Neuron (in vitro differentiated cells): ENCODE data around the gene EDNRB.

ENCODE experiments used
- H2AFZ ChIP-seq: one replicate; pipeline ENCODE4 v1.6.1; 2013; ENCODE audit warnings: low read depth, mild to moderate bottlenecking, inconsistent platforms, low read length, moderate library complexity
- H3K27me3 ChIP-seq: one replicate; pipeline ENCODE4 v1.6.1; 2013; ENCODE audit warnings: low read length; ENCODE audit not compliant: insufficient read depth
- H3K36me3 ChIP-seq: one replicate; pipeline ENCODE4 v1.6.1; 2013; ENCODE audit warnings: low read length; ENCODE audit not compliant: insufficient read depth
- H3K4me1 ChIP-seq: one replicate; pipeline ENCODE4 v1.6.1; 2013; ENCODE audit warnings: low read length; ENCODE audit not compliant: insufficient read depth
- H3K4me3 ChIP-seq: 2 replicates; pipeline ENCODE4 v1.5.1; 2013; ENCODE audit warnings: mild to moderate bottlenecking, low read length, moderate library complexity
- H3K9me3 ChIP-seq: one replicate; pipeline ENCODE4 v1.6.1; 2013; ENCODE audit warnings: low read length

The EDNRB gene

DNA sequence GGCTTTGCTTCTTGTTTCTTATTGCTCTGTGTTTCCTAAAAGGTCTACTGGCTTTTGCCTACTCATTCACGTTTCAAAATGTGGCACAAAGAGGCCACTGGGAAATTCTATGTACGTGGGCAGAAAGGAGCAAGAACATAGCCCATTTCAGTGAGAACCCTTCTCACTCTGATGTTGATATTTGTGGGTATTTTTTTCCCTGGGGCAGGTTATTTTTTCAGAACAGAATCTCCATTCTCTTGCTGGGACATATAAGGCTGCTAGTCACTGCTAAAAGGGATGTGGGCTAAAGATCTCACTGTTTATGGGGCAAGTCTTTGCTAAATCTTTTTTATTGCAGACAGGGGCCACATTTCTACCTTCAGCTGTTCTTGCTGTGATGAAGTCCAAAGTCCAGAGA lies 27.1 kb downstream of the EDNRB start:
- Histone ChIP-seq H3K4me3 (no peak overlapping the region), H3K4me1 (no peaks in the 10 kb centered on the region), H3K36me3 (no peaks in the 10 kb centered on the region), H3K27me3 (no peaks in the 10 kb centered on the region), H3K9me3 (peaks cover 1% of the 10 kb centered on the region), H2AFZ (peak overlapping the region; percentile 18)

DNA sequence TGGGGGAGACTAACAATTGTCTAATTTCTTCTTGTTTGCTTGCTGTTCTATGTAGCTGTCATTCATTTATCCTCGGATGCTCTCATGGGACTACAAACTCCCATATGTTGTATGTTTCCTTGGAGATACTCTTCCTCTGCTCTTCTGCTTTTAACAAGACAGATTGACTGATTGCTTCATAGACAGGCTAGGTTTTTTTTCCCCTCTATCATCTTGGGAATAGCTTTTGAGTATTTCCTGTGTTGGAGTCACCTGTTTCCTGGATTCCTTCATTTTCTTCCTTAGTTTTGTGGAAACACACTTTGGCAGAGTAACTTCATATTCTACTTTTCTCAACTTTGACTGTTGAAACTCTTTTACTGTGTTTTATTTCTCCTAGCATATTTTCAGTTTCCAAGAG lies 27.6 kb downstream of the EDNRB start:
- Histone ChIP-seq H3K4me3 (no peak overlapping the region), H3K9me3 (peaks cover 1% of the 10 kb centered on the region), H3K4me1 (no peaks in the 10 kb centered on the region), H3K27me3 (no peaks in the 10 kb centered on the region), H3K36me3 (no peaks in the 10 kb centered on the region), H2AFZ (peak overlapping the region; percentile 18)

DNA sequence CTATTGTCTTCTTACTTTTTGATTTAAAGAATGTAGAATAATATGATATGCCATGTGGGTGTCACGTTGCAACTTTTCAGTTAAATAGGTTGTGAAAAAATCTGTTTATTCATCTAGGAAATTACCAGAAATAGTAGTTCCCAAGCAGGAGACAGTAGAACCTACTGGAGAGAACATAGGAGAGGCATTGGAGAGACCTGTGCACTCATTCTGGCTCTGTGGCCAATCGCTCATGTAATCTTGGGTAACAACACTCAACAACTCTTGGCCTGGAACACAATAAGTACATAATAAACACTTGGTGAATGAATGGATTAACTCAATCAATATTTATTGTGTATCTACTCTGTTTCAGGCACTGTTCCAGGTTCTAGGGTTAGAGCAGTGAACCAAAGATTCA lies 35.3 kb downstream of the EDNRB start:
- Histone ChIP-seq H2AFZ (no peak overlapping the region), H3K9me3 (no peaks in the 10 kb centered on the region), H3K4me3 (no peak overlapping the region), H3K4me1 (no peaks in the 10 kb centered on the region), H3K36me3 (no peaks in the 10 kb centered on the region), H3K27me3 (no peaks in the 10 kb centered on the region)

DNA sequence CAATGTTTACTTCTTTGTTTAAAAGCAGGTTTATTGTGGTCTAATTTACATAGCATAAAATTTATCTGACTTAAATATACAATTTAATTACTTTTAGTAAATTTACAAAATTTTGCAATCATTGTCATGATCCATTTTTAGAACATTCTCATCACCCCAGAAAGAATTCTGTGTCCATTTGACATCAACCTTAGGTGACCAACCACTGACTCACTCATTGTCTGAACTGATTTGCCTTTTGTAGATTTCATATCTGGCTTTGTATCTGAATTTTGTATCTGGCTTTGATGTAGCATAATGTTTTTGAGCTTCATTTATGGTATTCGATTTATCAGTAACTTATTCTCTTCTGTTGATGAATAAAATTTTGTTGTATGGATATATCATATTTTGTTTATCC lies 40.4 kb downstream of the EDNRB start:
- no peak overlapping the region for H2AFZ ChIP-seq
- no peaks in the 10 kb centered on the region for H3K4me1 ChIP-seq
- no peaks in the 10 kb centered on the region for H3K36me3 ChIP-seq
- no peak overlapping the region for H3K4me3 ChIP-seq
- no peaks in the 10 kb centered on the region for H3K27me3 ChIP-seq
- peaks cover 3% of the 10 kb centered on the region for H3K9me3 ChIP-seq

DNA sequence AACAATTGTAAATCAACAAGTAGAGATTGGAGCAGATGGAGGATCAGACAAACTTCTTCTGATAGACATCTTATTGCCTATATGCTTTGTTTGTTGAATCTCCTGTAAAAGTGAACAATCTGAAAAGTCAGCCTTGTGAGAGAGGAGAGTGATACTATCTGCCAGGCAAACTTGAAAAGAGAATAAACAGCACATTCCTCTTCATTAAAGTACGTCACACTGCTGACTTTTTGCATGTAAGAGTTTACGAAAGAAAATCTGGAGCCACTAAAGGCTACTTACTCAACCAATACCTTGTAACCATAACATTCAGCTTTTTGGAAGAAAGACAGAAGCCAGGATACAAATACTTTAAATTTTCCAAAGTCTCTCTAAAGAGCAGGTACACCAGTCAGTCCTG lies 42.5 kb downstream of the EDNRB start:
- no peaks in the 10 kb centered on the region for H3K4me1 ChIP-seq
- no peaks in the 10 kb centered on the region for H3K27me3 ChIP-seq
- no peak overlapping the region for H3K4me3 ChIP-seq
- peaks cover 6% of the 10 kb centered on the region for H3K9me3 ChIP-seq
- H3K36me3 ChIP-seq, result no peaks in the 10 kb centered on the region
- peak overlapping the region; percentile 59 for H2AFZ ChIP-seq

DNA sequence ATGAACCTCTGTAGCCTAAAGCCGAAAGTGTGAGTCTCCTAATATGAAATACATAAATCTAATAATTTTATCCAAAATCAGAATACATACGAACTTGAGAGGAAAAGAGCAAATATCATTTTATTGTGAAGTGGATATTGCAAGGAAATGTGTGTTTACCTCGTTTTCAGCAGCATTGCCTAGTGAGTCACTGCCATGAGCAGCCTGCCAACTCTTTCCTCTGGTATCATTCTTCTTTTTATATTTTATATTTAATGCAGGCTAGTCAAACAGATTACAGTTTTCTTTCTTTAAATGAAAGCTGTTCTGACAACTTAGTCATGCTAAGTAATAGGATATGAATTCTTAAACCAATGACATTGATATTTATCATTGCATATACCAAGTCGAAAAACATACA lies 44.2 kb downstream of the EDNRB start:
- Histone ChIP-seq H3K36me3 (no peaks in the 10 kb centered on the region), H3K27me3 (no peaks in the 10 kb centered on the region), H3K9me3 (peaks cover 6% of the 10 kb centered on the region), H3K4me1 (no peaks in the 10 kb centered on the region), H2AFZ (no peak overlapping the region), H3K4me3 (no peak overlapping the region)

DNA sequence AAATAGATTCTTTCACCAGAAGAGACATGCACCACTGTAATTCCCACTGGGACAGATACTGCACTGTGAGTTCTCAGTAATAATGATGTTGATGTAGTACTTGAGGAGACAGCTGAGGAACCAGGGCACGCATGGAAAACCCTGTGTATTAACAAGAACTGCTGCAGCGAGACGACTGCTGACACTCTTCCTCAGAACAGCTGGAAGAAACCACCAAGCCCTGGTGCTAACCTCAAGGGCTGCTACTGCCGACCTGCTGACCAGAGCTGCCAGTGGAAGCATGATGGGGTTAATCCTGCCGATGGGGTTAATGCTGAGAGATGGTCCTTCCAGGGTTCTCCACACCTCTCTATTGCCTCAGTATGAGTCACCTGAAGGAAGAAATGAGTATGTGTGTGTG lies 45.6 kb downstream of the EDNRB start:
- H3K4me3 ChIP-seq, result no peak overlapping the region
- H2AFZ ChIP-seq, result no peak overlapping the region
- no peaks in the 10 kb centered on the region for H3K36me3 ChIP-seq
- no peaks in the 10 kb centered on the region for H3K4me1 ChIP-seq
- peaks cover 6% of the 10 kb centered on the region for H3K9me3 ChIP-seq
- no peaks in the 10 kb centered on the region for H3K27me3 ChIP-seq

DNA sequence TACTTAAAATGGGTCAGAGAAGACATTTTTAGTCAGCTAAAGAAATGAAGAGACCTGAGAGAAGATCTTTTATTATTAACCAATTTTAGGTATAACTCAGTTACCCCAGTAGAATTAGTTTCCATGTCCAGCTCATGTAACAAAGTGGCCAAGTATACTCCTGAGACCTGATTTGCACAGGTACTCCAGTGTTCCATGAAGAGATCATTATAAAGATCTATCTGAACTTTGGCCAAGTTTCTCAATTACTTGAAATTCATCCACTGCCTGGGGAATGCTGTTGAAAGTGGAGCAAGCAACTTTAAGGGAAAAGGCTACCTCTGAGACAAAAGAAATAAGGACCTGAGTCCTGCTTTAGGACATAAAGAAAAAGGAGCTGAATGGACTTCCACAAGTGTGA lies 47.0 kb downstream of the EDNRB start:
- no peak overlapping the region for H3K4me3 ChIP-seq
- no peaks in the 10 kb centered on the region for H3K27me3 ChIP-seq
- H3K4me1 ChIP-seq, result no peaks in the 10 kb centered on the region
- H3K9me3 ChIP-seq, result peaks cover 6% of the 10 kb centered on the region
- H2AFZ ChIP-seq, result no peak overlapping the region
- H3K36me3 ChIP-seq, result no peaks in the 10 kb centered on the region

DNA sequence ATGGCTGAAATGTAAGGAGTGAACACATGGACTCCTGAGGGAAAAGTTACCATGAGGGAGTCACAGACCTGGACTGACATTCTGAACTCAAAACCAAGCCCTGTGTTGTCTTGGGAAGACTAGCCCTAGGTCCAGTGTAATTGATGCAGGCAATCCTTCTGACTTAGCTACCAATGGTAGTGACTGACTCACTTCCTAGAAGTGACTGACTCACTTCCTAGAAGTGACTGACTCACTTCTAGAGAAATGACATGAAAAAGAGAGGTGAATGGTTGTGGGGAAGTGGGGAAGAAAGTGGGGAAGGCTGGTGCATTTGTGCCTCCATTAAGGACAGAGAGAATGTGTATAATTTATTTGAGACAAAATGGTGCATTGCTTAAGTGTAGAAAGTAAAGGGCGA lies 49.9 kb downstream of the EDNRB start:
- H2AFZ ChIP-seq, result no peak overlapping the region
- H3K27me3 ChIP-seq, result no peaks in the 10 kb centered on the region
- H3K9me3 ChIP-seq, result peaks cover 6% of the 10 kb centered on the region
- no peaks in the 10 kb centered on the region for H3K36me3 ChIP-seq
- no peaks in the 10 kb centered on the region for H3K4me1 ChIP-seq
- no peak overlapping the region for H3K4me3 ChIP-seq

DNA sequence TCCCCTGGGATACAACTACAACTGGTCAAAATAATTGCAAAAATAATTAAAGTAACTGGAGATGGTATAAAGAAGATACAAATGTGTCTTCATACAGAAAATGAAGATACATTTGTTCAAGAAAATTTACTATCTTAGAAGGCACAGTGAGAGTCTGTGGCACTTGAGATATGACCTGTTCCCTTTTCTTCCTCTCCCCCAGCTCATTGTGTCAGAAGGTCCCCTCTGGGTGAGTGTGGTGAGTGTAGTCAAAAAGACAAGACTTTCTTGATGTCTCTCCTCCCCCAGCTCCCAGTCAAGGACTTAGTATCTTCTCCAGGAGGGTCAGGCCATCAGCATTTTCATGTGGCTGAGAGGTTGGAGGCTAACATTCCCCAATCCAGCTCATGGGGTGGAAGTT lies 51.7 kb downstream of the EDNRB start:
- H3K9me3 ChIP-seq, result no peaks in the 10 kb centered on the region
- H3K36me3 ChIP-seq, result no peaks in the 10 kb centered on the region
- H3K4me1 ChIP-seq, result no peaks in the 10 kb centered on the region
- no peak overlapping the region for H2AFZ ChIP-seq
- no peak overlapping the region for H3K4me3 ChIP-seq
- H3K27me3 ChIP-seq, result no peaks in the 10 kb centered on the region

DNA sequence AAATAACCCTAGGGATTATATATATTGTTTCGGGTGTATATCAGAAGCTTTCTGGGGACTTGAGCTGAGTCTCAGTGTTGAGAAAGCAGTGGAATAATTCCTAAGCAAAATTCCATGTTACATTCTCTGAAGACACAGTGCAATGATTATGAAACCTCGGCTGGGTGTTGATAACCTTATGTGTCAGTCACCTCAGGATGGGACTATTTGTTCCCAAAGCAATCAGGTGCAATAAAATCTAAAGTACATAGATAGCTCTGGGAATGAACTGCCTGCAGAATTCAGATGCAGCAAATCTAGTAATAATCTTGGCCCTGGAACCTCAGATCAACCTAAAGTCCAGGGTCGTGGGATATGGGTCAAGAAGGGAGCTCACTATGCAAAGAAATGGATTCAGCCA lies 53.0 kb downstream of the EDNRB start:
- no peaks in the 10 kb centered on the region for H3K9me3 ChIP-seq
- H3K36me3 ChIP-seq, result no peaks in the 10 kb centered on the region
- H3K4me1 ChIP-seq, result no peaks in the 10 kb centered on the region
- H3K4me3 ChIP-seq, result no peak overlapping the region
- H3K27me3 ChIP-seq, result no peaks in the 10 kb centered on the region
- H2AFZ ChIP-seq, result no peak overlapping the region

DNA sequence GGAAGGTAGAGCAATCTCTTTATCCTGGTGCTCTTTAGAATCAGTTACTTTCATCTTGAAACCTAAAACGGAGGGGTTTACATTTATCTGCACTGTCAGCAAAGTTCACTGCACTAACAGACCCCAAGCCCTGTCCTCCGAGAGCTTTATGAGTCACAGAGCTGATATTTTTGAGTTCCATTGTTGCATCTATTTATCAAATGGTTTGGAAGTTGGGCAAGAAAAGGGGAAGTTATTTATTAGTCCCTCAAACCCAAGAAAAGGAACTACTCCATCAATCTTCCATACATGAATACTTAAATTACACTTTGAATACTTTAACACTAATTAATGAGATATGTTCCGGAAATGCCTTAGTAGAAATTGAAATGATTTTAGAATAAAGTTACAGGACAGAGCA lies 55.5 kb downstream of the EDNRB start:
- no peak overlapping the region for H3K4me3 ChIP-seq
- no peaks in the 10 kb centered on the region for H3K36me3 ChIP-seq
- peak overlapping the region; percentile 26 for H2AFZ ChIP-seq
- no peaks in the 10 kb centered on the region for H3K4me1 ChIP-seq
- H3K9me3 ChIP-seq, result no peaks in the 10 kb centered on the region
- H3K27me3 ChIP-seq, result no peaks in the 10 kb centered on the region

DNA sequence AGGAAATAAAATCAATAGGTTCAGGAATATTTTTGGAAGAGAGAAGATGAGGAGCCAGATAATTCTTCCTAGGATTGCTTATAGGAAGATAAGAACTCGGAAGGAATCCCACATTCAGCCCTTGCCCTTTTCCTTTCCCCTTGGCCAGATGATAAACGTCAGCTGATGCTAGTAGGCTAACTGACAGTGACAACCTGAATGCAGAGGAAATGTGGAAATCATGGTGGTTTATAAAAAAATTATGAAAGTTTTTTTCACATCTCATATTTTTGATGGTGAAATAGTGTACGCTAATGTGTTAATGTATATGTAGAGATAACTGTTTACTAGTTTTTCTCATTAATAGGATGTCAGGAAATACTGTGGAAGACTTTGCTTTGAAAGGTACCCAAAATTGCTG lies 56.9 kb downstream of the EDNRB start:
- Histone ChIP-seq H2AFZ (no peak overlapping the region), H3K27me3 (no peaks in the 10 kb centered on the region), H3K4me3 (no peak overlapping the region), H3K36me3 (no peaks in the 10 kb centered on the region), H3K9me3 (no peaks in the 10 kb centered on the region), H3K4me1 (no peaks in the 10 kb centered on the region)

DNA sequence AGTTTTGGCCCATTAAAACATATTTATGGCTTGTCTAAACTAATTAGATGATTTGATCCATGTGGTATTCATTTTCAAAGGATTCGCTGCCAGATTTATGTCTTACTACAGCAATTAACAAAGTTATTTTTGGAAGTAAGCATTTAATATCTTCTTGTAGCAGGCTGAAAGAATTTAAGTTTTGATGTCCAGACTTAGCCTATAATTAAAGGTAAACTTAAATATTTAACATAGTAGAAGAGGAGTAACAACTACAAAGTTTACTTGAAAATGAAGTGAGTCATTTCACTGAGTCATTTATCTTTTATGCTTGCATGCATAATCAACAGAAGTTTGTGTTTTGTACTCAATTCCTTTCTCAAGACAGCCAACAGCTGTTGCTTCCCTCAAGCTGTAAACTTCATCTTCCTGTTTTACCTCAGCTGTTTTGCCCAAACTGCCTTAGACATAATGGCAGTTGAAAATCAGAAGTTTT lies 58.1 kb downstream of the EDNRB start:
- H3K9me3 ChIP-seq, result no peaks in the 10 kb centered on the region
- H3K27me3 ChIP-seq, result no peaks in the 10 kb centered on the region
- peak overlapping the region; percentile 44 for H2AFZ ChIP-seq
- no peak overlapping the region for H3K4me3 ChIP-seq
- H3K36me3 ChIP-seq, result no peaks in the 10 kb centered on the region
- no peaks in the 10 kb centered on the region for H3K4me1 ChIP-seq
